ENCODE results near the gene BBS12. TPM values are rescaled to one million over a fixed set of nuclear protein-coding genes. Genes with fewer than 3 reads are reported as not detected.

Gene BBS12
- polyA plus RNA-seq, 4 donors = 13.0 to 15.7 (median 15.5) TPM

GRCh38 chr4:122793811-122794210 lies 61.3 kb downstream of the BBS12 start:
- no peak for DNase-seq (ENCODE audit: low read depth in 4 of 4, low spot score in 3 of 4)

Other genes with a start within 250 kb of the BBS12 start
- gene IL21, start 111.6 kb upstream of the BBS12 start, polyA plus RNA-seq (ENCODE audit: insufficient read length in 4 of 4) = not detected
- gene FGF2, start 94.1 kb downstream of the BBS12 start, polyA plus RNA-seq (ENCODE audit: insufficient read length in 4 of 4) = 10 to 100 TPM in 2 of 4 donors, 1 to 10 TPM in 2; 8.2 to 10.7 (median 9.7) TPM
- 10 to 100 TPM; 16.8 to 19.0 (median 18.4) TPM for gene NUDT6, start 189.9 kb downstream of the BBS12 start, polyA plus RNA-seq (ENCODE audit: insufficient read length in 4 of 4)

All from right renal pelvis (tissue), 4 donors.